Aorta (tissue), 5 donors: ENCODE results near the gene TP53. TPM values are rescaled to one million over a fixed set of nuclear protein-coding genes. Genes with fewer than 3 reads are reported as not detected.

Source experiments
- ATAC-seq: fragments of 200-7000 bp; cut with Tn5 transposase; one replicate; pipeline ENCODE4 v1.9.1; 2022; ENCODE audit warnings: moderate library complexity; ENCODE audit not compliant: low FRiP score
- DNase-seq, 2 donors: peaks; one replicate each; pipeline ENCODE4 v3.0.0-alpha.2; 2020
- H3K27ac ChIP-seq, 2 donors: one replicate each; pipeline ENCODE4 v1.5.1; 2013; ENCODE audit warnings: low read length in 2 of 2, mild to moderate bottlenecking in 2 of 2, moderate library complexity in 2 of 2, control low read depth in 1 of 2, inconsistent platforms in 1 of 2, low read depth in 1 of 2
- H3K27me3 ChIP-seq, 2 donors: one replicate each; pipeline ENCODE4 v1.6.1; 2013; ENCODE audit warnings: control low read depth in 1 of 2, low read length in 1 of 2, mild to moderate bottlenecking in 1 of 2, moderate library complexity in 1 of 2; ENCODE audit not compliant: insufficient read depth in 2 of 2, control insufficient read depth in 1 of 2
- H3K36me3 ChIP-seq, 2 donors: one replicate each; pipeline ENCODE4 v1.6.1; 2013; ENCODE audit warnings: control low read depth in 1 of 2, low read length in 1 of 2, mild to moderate bottlenecking in 1 of 2; ENCODE audit not compliant: insufficient read depth in 2 of 2, control insufficient read depth in 1 of 2
- H3K4me1 ChIP-seq, 2 donors: one replicate each; pipeline ENCODE4 v1.6.1; 2013; ENCODE audit warnings: low read length in 2 of 2, control low read depth in 1 of 2, mild to moderate bottlenecking in 1 of 2, moderate library complexity in 1 of 2; ENCODE audit not compliant: insufficient read depth in 2 of 2, control insufficient read depth in 1 of 2
- H3K4me3 ChIP-seq, 2 donors: one replicate each; pipeline ENCODE4 v1.5.1; 2013; ENCODE audit warnings: low read length in 2 of 2, control low read depth in 1 of 2, mild to moderate bottlenecking in 1 of 2
- H3K9me3 ChIP-seq: one replicate; pipeline ENCODE4 v1.6.1; 2013; ENCODE audit warnings: mild to moderate bottlenecking, low read length; ENCODE audit not compliant: control insufficient read depth
- WGBS, 2 donors: extraction: QIAGEN DNeasy Blood & Tissue Kit; methylation state at CpG; one replicate each; pipeline ENCODE4 v1.1.7; 2013; 5-methylcytosine and 5-hydroxymethylcytosine counted together
- intact Hi-C, 2 donors: fragments of 100-400 bp; cut with DNase I; formaldehyde crosslinking; loops; one replicate each; pipeline versions ENCODE4 v1.14.2 to v1.15.0; 2022
- polyA plus RNA-seq, 2 donors: library from polyadenylated mRNA; stranded (reverse); fragments of 200-250 nt; gene quantifications; one replicate each; pipeline ENCODE4 v1.2.3, GENCODE V29; 2013
- total RNA-seq, 2 donors: library from RNA; stranded (reverse); fragmentation: NEBNext Ultra II Directional; extraction: Animal tissue kit (Norgen Biotek cat#: 25700); gene quantifications; one replicate each; pipeline ENCODE4 v1.2.1, GENCODE V29; 2021
- donor health status: healthy with polysubstance abuse.
- donor health status: Bipolar disorder and iron deficiency.
- donor health status: DM: no; HTN: no; CAD: no.
- donor health status: DM: no; HTN: no; CAD: no.
- donor health status: DM: yes; HTN: yes; CAD: no.

TP53 gene
- total and polyA plus RNA-seq, 4 donors = 9.5 to 45.3 (median 18.5) TPM

GRCh38 chr17:7702776-7703175, 15.5 kb upstream of the TP53 start:
- WGBS, 2 donors = 93 to 94% methylated on average over 13 of the region's 13 CpGs
- Histone ChIP-seq H3K9me3 (no peaks in the 10 kb centered on the region), H3K27ac (no peak overlapping the region), H3K27me3 (no peaks in the 10 kb centered on the region), H3K4me3 (no peak overlapping the region), H3K36me3 (peaks cover 0 to 5% of the 10 kb centered on the region in 2 donors), H3K4me1 (no peaks in the 10 kb centered on the region)
- DNase-seq = peak in 1 of 2 donors; percentile 19
- intact Hi-C loops = no loop called here
- ATAC-seq = peak; percentile 24

- DNase-seq (no peak), ATAC-seq (no peak)
- Histone ChIP-seq H3K27ac (no peak overlapping the region), H3K27me3 (no peaks in the 10 kb centered on the region), H3K4me1 (no peaks in the 10 kb centered on the region), H3K4me3 (no peak overlapping the region), H3K36me3 (peaks cover 0 to 5% of the 10 kb centered on the region in 2 donors), H3K9me3 (no peaks in the 10 kb centered on the region)
- intact Hi-C loops = no loop called here
- WGBS, 2 donors = 95 to 96% methylated on average over 14 of the region's 14 CpGs
These were observed 14.4 kb upstream of the TP53 start for GRCh38 chr17:7701681-7702080.

- H3K9me3 ChIP-seq = no peaks in the 10 kb centered on the region
- no peak overlapping the region for H3K27ac ChIP-seq
- ATAC-seq = no peak
- peaks cover 0 to 5% of the 10 kb centered on the region in 2 donors for H3K36me3 ChIP-seq
- 96 to 98% methylated on average over 7 of the region's 7 CpGs for WGBS, 2 donors
- H3K4me1 ChIP-seq = no peaks in the 10 kb centered on the region
- DNase-seq = no peak
- H3K27me3 ChIP-seq = no peaks in the 10 kb centered on the region
- intact Hi-C loops = no loop called here
- H3K4me3 ChIP-seq = no peak overlapping the region
These were observed 13.2 kb upstream of the TP53 start for GRCh38 chr17:7700510-7700909.

- H3K36me3 ChIP-seq = peaks cover 0 to 5% of the 10 kb centered on the region in 2 donors
- DNase-seq (peak in 1 of 2 donors; percentile 19), ATAC-seq (no peak)
- H3K27me3 ChIP-seq = no peaks in the 10 kb centered on the region
- no peaks in the 10 kb centered on the region for H3K4me1 ChIP-seq
- intact Hi-C loops = no loop called here
- WGBS, 2 donors = 96 to 97% methylated on average over 4 of the region's 4 CpGs
- H3K9me3 ChIP-seq = no peaks in the 10 kb centered on the region
- no peak overlapping the region for H3K4me3 ChIP-seq
- no peak overlapping the region for H3K27ac ChIP-seq
These were observed 10.7 kb upstream of the TP53 start for GRCh38 chr17:7697828-7698588.

GRCh38 chr17:7695586-7695985, 8.3 kb upstream of the TP53 start:
- H3K36me3 ChIP-seq = no peaks in the 10 kb centered on the region
- DNase-seq (no peak), ATAC-seq (no peak)
- no peaks in the 10 kb centered on the region for H3K9me3 ChIP-seq
- intact Hi-C loops = no loop called here
- H3K27ac ChIP-seq = no peak overlapping the region
- 94 to 95% methylated on average over 10 of the region's 10 CpGs for WGBS, 2 donors
- H3K4me1 ChIP-seq = no peaks in the 10 kb centered on the region
- no peaks in the 10 kb centered on the region for H3K27me3 ChIP-seq
- H3K4me3 ChIP-seq = no peak overlapping the region

- Histone ChIP-seq H3K27ac (peak overlapping the region in 1 of 2 donors; percentile 34), H3K4me1 (no peaks in the 10 kb centered on the region), H3K9me3 (no peaks in the 10 kb centered on the region), H3K4me3 (peak overlapping the region; percentile 13 to 30), H3K36me3 (no peaks in the 10 kb centered on the region), H3K27me3 (no peaks in the 10 kb centered on the region)
- intact Hi-C loops = loop anchor here (5.0 to 10.0 kb wide), 3 partner anchors 62 to 466 kb away; partner anchors contain the start of genes SAT2 (in 2 of the 2) and PER1 (in 1 of the 2)
- ATAC-seq (no peak), DNase-seq (no peak)
- 9 to 14% methylated on average over 13 of the region's 13 CpGs for WGBS, 2 donors
These were observed 1.6 kb upstream of the TP53 start for GRCh38 chr17:7688808-7689316.

GRCh38 chr17:7687908-7688807, 868 bp upstream of the TP53 start, which contains the start of gene WRAP53:
Gene WRAP53, plus strand, starts transcription at chr17:7688477. Its CDS starts 172 bp downstream, at chr17:7688649.
- ATAC-seq = peak; percentile 95
- no peaks in the 10 kb centered on the region for H3K4me1 ChIP-seq
- intact Hi-C loops = loop anchor here (1.0 to 10.0 kb wide), 4 partner anchors 61 to 467 kb away; partner anchors contain the start of genes SAT2 (in 2 of the 2) and PER1 (in 1 of the 2)

More at GRCh38 chr17:7687908-7688807, 868 bp upstream of the TP53 start, which contains the start of gene WRAP53:
- no peaks in the 10 kb centered on the region for H3K9me3 ChIP-seq
- H3K27ac ChIP-seq = peak within 1 kb of the TSS in 1 of 2 donors; percentile 96
- no peaks in the 10 kb centered on the region for H3K36me3 ChIP-seq
- peak; percentile 98 for DNase-seq
- no peaks in the 10 kb centered on the region for H3K27me3 ChIP-seq
- peak within 1 kb of the TSS; percentile 91 to 96 for H3K4me3 ChIP-seq
- 0% methylated on average over 48 to 51 of the region's 51 CpGs for WGBS, 2 donors
